ENCODE data around the gene MAGI2. TPM values are rescaled to one million over a fixed set of nuclear protein-coding genes. Genes with fewer than 3 reads are reported as not detected.

Gene MAGI2
- total RNA-seq, 1 donor from 2014 or later = 10.7 TPM

- H3K4me1 Mint-ChIP-seq (ENCODE audit: unreplicated experiment) = no peaks in the 10 kb centered on the region
- no peaks in the 10 kb centered on the region for H3K36me3 Mint-ChIP-seq (ENCODE audit: unreplicated experiment)
- peaks cover 10% of the 10 kb centered on the region for H3K9me3 Mint-ChIP-seq (ENCODE audit: unreplicated experiment)
- DNase-seq (ENCODE audit: extremely low spot score, unreplicated experiment) = no peak
- no peak for TF ChIP-seq CTCF (IDR thresholded peaks at IDR 0.05)
- H3K27ac Mint-ChIP-seq (ENCODE audit: unreplicated experiment) = no peak overlapping the region
- no peak overlapping the region for H3K4me3 Mint-ChIP-seq (ENCODE audit: unreplicated experiment)
- peaks cover 9% of the 10 kb centered on the region for H3K27me3 Mint-ChIP-seq (ENCODE audit: unreplicated experiment)
Observed at GRCh38 chr7:78317371-78317770, 1136.1 kb downstream of the MAGI2 start.

GRCh38 chr7:78316110-78316509 lies 1137.4 kb downstream of the MAGI2 start:
- no peaks in the 10 kb centered on the region for H3K4me1 Mint-ChIP-seq (ENCODE audit: unreplicated experiment)
- H3K9me3 Mint-ChIP-seq (ENCODE audit: unreplicated experiment) = peaks cover 8% of the 10 kb centered on the region
- H3K4me3 Mint-ChIP-seq (ENCODE audit: unreplicated experiment) = no peak overlapping the region
- DNase-seq (ENCODE audit: extremely low spot score, unreplicated experiment) = no peak
- no peaks in the 10 kb centered on the region for H3K36me3 Mint-ChIP-seq (ENCODE audit: unreplicated experiment)
- no peak for TF ChIP-seq CTCF (IDR thresholded peaks at IDR 0.05)
- peaks cover 9% of the 10 kb centered on the region for H3K27me3 Mint-ChIP-seq (ENCODE audit: unreplicated experiment)
- H3K27ac Mint-ChIP-seq (ENCODE audit: unreplicated experiment) = no peak overlapping the region

- peaks cover 9% of the 10 kb centered on the region for H3K27me3 Mint-ChIP-seq (ENCODE audit: unreplicated experiment)
- no peak for TF ChIP-seq CTCF (IDR thresholded peaks at IDR 0.05)
- no peaks in the 10 kb centered on the region for H3K36me3 Mint-ChIP-seq (ENCODE audit: unreplicated experiment)
- no peak overlapping the region for H3K4me3 Mint-ChIP-seq (ENCODE audit: unreplicated experiment)
- no peak for DNase-seq (ENCODE audit: extremely low spot score, unreplicated experiment)
- H3K4me1 Mint-ChIP-seq (ENCODE audit: unreplicated experiment) = no peaks in the 10 kb centered on the region
- no peak overlapping the region for H3K27ac Mint-ChIP-seq (ENCODE audit: unreplicated experiment)
- H3K9me3 Mint-ChIP-seq (ENCODE audit: unreplicated experiment) = peaks cover 3% of the 10 kb centered on the region
Observed at GRCh38 chr7:78315119-78315518, 1138.3 kb downstream of the MAGI2 start.

- Mint-ChIP-seq H3K27ac (ENCODE audit: unreplicated experiment) (no peak overlapping the region), H3K4me1 (ENCODE audit: unreplicated experiment) (no peaks in the 10 kb centered on the region), H3K4me3 (ENCODE audit: unreplicated experiment) (no peak overlapping the region), H3K36me3 (ENCODE audit: unreplicated experiment) (no peaks in the 10 kb centered on the region), H3K27me3 (ENCODE audit: unreplicated experiment) (no peaks in the 10 kb centered on the region), H3K9me3 (ENCODE audit: unreplicated experiment) (no peaks in the 10 kb centered on the region)
- no peak for DNase-seq (ENCODE audit: extremely low spot score, unreplicated experiment)
- TF ChIP-seq CTCF (IDR thresholded peaks at IDR 0.05) = no peak
Observed at GRCh38 chr7:78311181-78311580, 1142.3 kb downstream of the MAGI2 start.

GRCh38 chr7:78307892-78308291 lies 1145.6 kb downstream of the MAGI2 start:
- no peak overlapping the region for H3K27ac Mint-ChIP-seq (ENCODE audit: unreplicated experiment)
- no peak for TF ChIP-seq CTCF (IDR thresholded peaks at IDR 0.05)
- no peaks in the 10 kb centered on the region for H3K27me3 Mint-ChIP-seq (ENCODE audit: unreplicated experiment)
- no peak overlapping the region for H3K4me3 Mint-ChIP-seq (ENCODE audit: unreplicated experiment)
- no peak for DNase-seq (ENCODE audit: extremely low spot score, unreplicated experiment)
- no peaks in the 10 kb centered on the region for H3K9me3 Mint-ChIP-seq (ENCODE audit: unreplicated experiment)
- no peaks in the 10 kb centered on the region for H3K36me3 Mint-ChIP-seq (ENCODE audit: unreplicated experiment)
- no peaks in the 10 kb centered on the region for H3K4me1 Mint-ChIP-seq (ENCODE audit: unreplicated experiment)

All from osteocyte (in vitro differentiated cells).